K562 (cell line): Measurements from ENCODE around the gene FBXO44. TPM values are rescaled to one million over a fixed set of nuclear protein-coding genes. Genes with fewer than 3 reads are reported as not detected.

Experiments used
- BCOR ChIP-seq: fragments of 450-650 bp; IDR thresholded peaks from 2 replicates; pipeline ENCODE4 v1.6.1; 2016
- BRD9 ChIP-seq: fragments of 450-650 bp; IDR thresholded peaks from 2 replicates; pipeline ENCODE4 v1.6.1; 2018; ENCODE audit warnings: low read depth; ENCODE audit not compliant: partially characterized antibody
- CREB3 ChIP-seq: fragments of 450-650 bp; conservative IDR thresholded peaks from 2 replicates; pipeline ENCODE4 v1.6.1; 2016; ENCODE audit warnings: missing genetic modification characterization, low read depth, mild to moderate bottlenecking, missing compliant biosample characterization, moderate library complexity
- CXXC5 ChIP-seq: fragments of 250-450 bp; sonication (Bioruptor Pico); IDR thresholded peaks from 2 replicates; pipeline ENCODE4 v1.8.0; 2022; ENCODE audit warnings: inconsistent platforms, mild to moderate bottlenecking, moderate library complexity
- HDAC8 ChIP-seq: fragments of 450-650 bp; IDR thresholded peaks from 2 replicates; pipeline ENCODE4 v1.6.1; 2016; ENCODE audit warnings: mild to moderate bottlenecking, missing genetic modification characterization, moderate library complexity, missing compliant biosample characterization
- HOXB6 ChIP-seq: fragments of 250-450 bp; sonication (Bioruptor Pico); IDR thresholded peaks from 2 replicates; pipeline ENCODE4 v1.5.1; 2022; ENCODE audit warnings: mild to moderate bottlenecking, borderline replicate concordance
- JUN ChIP-seq, 2 experiments: sonication (generic) in 1 of 2; formaldehyde crosslinking in 1 of 2; IDR thresholded peaks; 2 replicates each; pipeline versions ENCODE4 v1.6.1 to v1.8.0; 2012 to 2022; ENCODE audit warnings: borderline replicate concordance in 2 of 2, mild to moderate bottlenecking in 2 of 2, improper control_type of control experiment in 1 of 2, low read depth in 1 of 2, low read length in 1 of 2, missing genetic modification reagents in 1 of 2
- KDM4B ChIP-seq, 2 experiments: fragments of 450-650 bp in 1 of 2; sonication (generic) in 1 of 2; IDR thresholded peaks; 2 replicates each; pipeline ENCODE4 v1.6.1; 2016 to 2017; ENCODE audit warnings: borderline replicate concordance in 2 of 2, antibody characterized with exemption in 1 of 2, low read depth in 1 of 2, mild to moderate bottlenecking in 1 of 2
- MCM7 ChIP-seq, 2 experiments: fragments of 450-650 bp; IDR thresholded peaks; 2 replicates each; pipeline ENCODE4 v1.6.1; 2016 to 2018
- NFIC ChIP-seq: fragments of 450-650 bp; IDR thresholded peaks from 2 replicates; pipeline ENCODE4 v1.6.1; 2017; ENCODE audit warnings: mild to moderate bottlenecking, inconsistent platforms
- RFX5 ChIP-seq: IDR thresholded peaks from 2 replicates; pipeline ENCODE4 v1.6.1; 2011; ENCODE audit warnings: low read depth, mild to moderate bottlenecking, improper control_type of control experiment, low read length
- SMAD1 ChIP-seq: fragments of 150-350 bp; IDR thresholded peaks from 2 replicates; pipeline ENCODE4 v1.6.1; 2014; ENCODE audit warnings: low read length, low read depth; ENCODE audit not compliant: partially characterized antibody
- SMC3 ChIP-seq: conservative IDR thresholded peaks from 2 replicates; pipeline ENCODE4 v1.6.1; 2011; ENCODE audit warnings: low read depth, low read length, improper control_type of control experiment; ENCODE audit not compliant: insufficient read depth
- SNAPC5 ChIP-seq: fragments of 250-450 bp; sonication (Bioruptor Pico); IDR thresholded peaks from 2 replicates; pipeline ENCODE4 v1.8.0; 2021; ENCODE audit warnings: moderate library complexity, mild to moderate bottlenecking, inconsistent platforms
- TCF7L2 ChIP-seq: fragments of 150-350 bp; IDR thresholded peaks from 2 replicates; pipeline ENCODE4 v1.6.1; 2016; ENCODE audit warnings: low read depth, mild to moderate bottlenecking, low read length, moderate library complexity
- TFAP4 ChIP-seq: sonication (generic); formaldehyde crosslinking; IDR thresholded peaks from 2 replicates; pipeline ENCODE4 v1.8.0; 2022; ENCODE audit warnings: missing genetic modification reagents, mild to moderate bottlenecking, moderate library complexity, borderline replicate concordance
- THAP7 ChIP-seq: fragments of 250-450 bp; sonication (Bioruptor Pico); IDR thresholded peaks from 2 replicates; pipeline ENCODE4 v1.5.0; 2021
- USF1 ChIP-seq: sonication (generic); formaldehyde crosslinking; IDR thresholded peaks from 2 replicates; pipeline ENCODE4 v1.9.0; 2022; ENCODE audit warnings: mild to moderate bottlenecking, missing genetic modification reagents
- USF2 ChIP-seq: sonication (generic); formaldehyde crosslinking; IDR thresholded peaks from 2 replicates; pipeline ENCODE4 v1.5.0; 2020; ENCODE audit warnings: missing genetic modification reagents
- VEZF1 ChIP-seq: fragments of 200-800 bp; sonication (Bioruptor generic); IDR thresholded peaks from 2 replicates; pipeline ENCODE4 v1.6.1; 2017; ENCODE audit warnings: missing genetic modification characterization, missing compliant biosample characterization
- XRCC5 ChIP-seq: fragments of 200-400 bp; formaldehyde crosslinking; IDR thresholded peaks from 2 replicates; pipeline ENCODE4 v1.6.1; 2017; ENCODE audit warnings: low read depth, mild to moderate bottlenecking, low read length
- ZNF23 ChIP-seq: fragments of 250-450 bp; sonication (Bioruptor Pico); IDR thresholded peaks from 2 replicates; pipeline ENCODE4 v1.4.0; 2020; ENCODE audit warnings: mild to moderate bottlenecking
- polyA plus RNA-seq, 8 experiments: library from polyadenylated mRNA; depleted of rRNA in 4 of 8; stranded (reverse) in 5 of 8; unstranded in 3 of 8; fragments of >200 nt; fragmentation: Nextera tagmentation in 2 of 8; fragmentation: Illumina TruSeq in 1 of 8; extraction: Ambion mirVana in 2 of 8; extraction: Trizol in 1 of 8; gene quantifications; 2 replicates each; pipeline versions ENCODE4 v1.2.1 to v1.2.3, GENCODE V29; 2011 to 2014; ENCODE audit warnings: inconsistent platforms in 1 of 8, missing spikeins in 1 of 8
- total RNA-seq, 7 experiments: library from RNA; depleted of rRNA in 6 of 7; stranded (reverse); fragments of >200 nt in 6 of 7; fragmentation: Illumina TruSeq in 2 of 7; extraction: Trizol in 2 of 7; gene quantifications; 2 replicates each; pipeline versions ENCODE4 v1.2.1 to v1.2.3, GENCODE V29; 2011 to 2021; ENCODE audit warnings: low replicate concordance in 1 of 7

The FBXO44 gene
- total and polyA plus RNA-seq, 9 of the 15 experiments (the other 6 are each of a cell fraction or from before 2014, with no cell fraction given), result 0.69 to 20.9 (median 6.7) TPM

GRCh38 chr1:11654137-11654938 is at the start of gene FBXO44, which contains the start of gene FBXO2 (continued):
- TF ChIP-seq THAP7 (CRISPR knock-in tag) (no peak), CXXC5 (peak; percentile 56), BCOR (peak; percentile 85), MCM7 (IDR thresholded peaks at IDR 0.05) (no peak), VEZF1 (CRISPR knock-in tag) (peak; percentile 76), JUN (IDR thresholded peaks at IDR 0.05; ENCODE audit: borderline replicate concordance, low read depth, low read length) (no peak), JUN (CRISPR knock-in tag; IDR thresholded peaks at IDR 0.05; ENCODE audit: borderline replicate concordance) (no peak), KDM4B (IDR thresholded peaks at IDR 0.05; ENCODE audit: borderline replicate concordance in 2 of 2, low read depth in 1 of 2) (no peak), ZNF23 (CRISPR knock-in tag) (no peak), SMC3 (no peak), RFX5 (no peak), USF2 (CRISPR knock-in tag) (no peak), TFAP4 (CRISPR knock-in tag) (peak; percentile 20; the same call in 1 of the 2 replicates), SNAPC5 (CRISPR knock-in tag) (no peak), XRCC5 (no peak), BRD9 (no peak), CREB3 (tag) (no peak), TCF7L2 (no peak), SMAD1 (no peak), HOXB6 (CRISPR knock-in tag) (no peak), USF1 (no peak), HDAC8 (tag) (no peak), NFIC (peak; percentile 61)
